WERI-Rb-1 (cell line): ENCODE results near the gene RAB17.

ENCODE experiments used
- DNase-seq: peaks from one replicate; pipeline ENCODE4 v3.0.0-alpha.2; 2020
- H3K27ac ChIP-seq: fragments of 250-450 bp; sonication (Bioruptor Pico); 2 replicates; pipeline ENCODE4 v1.5.1; 2020; ENCODE audit warnings: mild to moderate bottlenecking, moderate library complexity
- H3K27me3 ChIP-seq: fragments of 250-450 bp; sonication (Bioruptor Pico); 2 replicates; pipeline ENCODE4 v1.5.1; 2021; ENCODE audit warnings: mild to moderate bottlenecking, low read depth, moderate library complexity; ENCODE audit not compliant: insufficient read depth, severe bottlenecking
- H3K36me3 ChIP-seq: fragments of 250-450 bp; sonication (Bioruptor Pico); 2 replicates; pipeline ENCODE4 v1.5.1; 2020; ENCODE audit warnings: mild to moderate bottlenecking, moderate library complexity
- H3K4me3 ChIP-seq: 2 replicates; pipeline ENCODE4 v1.5.1; 2011; ENCODE audit warnings: low read depth, mild to moderate bottlenecking, control low read depth, low read length
- H3K9me3 ChIP-seq: fragments of 250-450 bp; sonication (Bioruptor Pico); 2 replicates; pipeline ENCODE4 v1.5.1; 2021; ENCODE audit warnings: mild to moderate bottlenecking, moderate library complexity; ENCODE audit not compliant: severe bottlenecking
- TF ChIP-seq, protein P1 (sequence below): IDR thresholded peaks from 2 replicates; pipeline ENCODE4 v1.5.1; 2011; ENCODE audit warnings: low read depth, mild to moderate bottlenecking, control low read depth, inconsistent platforms, low read length

The RAB17 gene

DNA sequence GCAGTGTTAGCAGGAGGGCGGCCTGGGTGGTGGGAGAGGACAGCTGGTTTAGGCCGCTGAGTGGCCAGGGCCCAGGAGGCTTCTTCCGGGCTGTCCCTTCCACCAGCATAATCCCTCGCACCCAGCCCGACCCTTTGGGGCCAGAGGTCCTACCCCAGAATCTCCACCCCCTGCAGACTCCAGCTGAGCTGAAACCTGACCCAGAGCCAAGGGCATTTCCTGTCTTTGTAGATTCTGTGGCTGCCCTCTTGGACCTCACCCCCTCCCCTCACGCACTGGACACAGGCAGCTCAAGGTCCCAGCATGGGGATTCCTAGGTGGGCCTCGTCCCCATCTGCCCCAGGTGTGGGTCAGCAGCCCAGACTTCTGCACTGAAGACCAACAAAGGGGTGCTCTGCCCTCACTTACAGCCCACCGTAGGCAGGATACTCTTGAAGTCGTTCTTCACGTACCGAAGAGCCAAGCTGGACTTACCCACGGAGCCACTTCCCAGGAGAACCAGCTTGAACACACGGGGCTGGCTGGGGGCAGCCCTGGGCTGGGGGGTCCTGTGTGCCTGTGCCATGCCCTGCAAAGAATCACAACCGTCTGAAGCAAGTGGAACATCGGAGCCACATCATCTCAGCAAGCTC is 4.8 kb downstream of the RAB17 start:
- Histone ChIP-seq H3K9me3 (no peaks in the 10 kb centered on the region), H3K27me3 (no peaks in the 10 kb centered on the region), H3K36me3 (no peaks in the 10 kb centered on the region), H3K27ac (no peak overlapping the region), H3K4me3 (no peak overlapping the region)
- no peak for DNase-seq
- TF ChIP-seq, protein P1, sequence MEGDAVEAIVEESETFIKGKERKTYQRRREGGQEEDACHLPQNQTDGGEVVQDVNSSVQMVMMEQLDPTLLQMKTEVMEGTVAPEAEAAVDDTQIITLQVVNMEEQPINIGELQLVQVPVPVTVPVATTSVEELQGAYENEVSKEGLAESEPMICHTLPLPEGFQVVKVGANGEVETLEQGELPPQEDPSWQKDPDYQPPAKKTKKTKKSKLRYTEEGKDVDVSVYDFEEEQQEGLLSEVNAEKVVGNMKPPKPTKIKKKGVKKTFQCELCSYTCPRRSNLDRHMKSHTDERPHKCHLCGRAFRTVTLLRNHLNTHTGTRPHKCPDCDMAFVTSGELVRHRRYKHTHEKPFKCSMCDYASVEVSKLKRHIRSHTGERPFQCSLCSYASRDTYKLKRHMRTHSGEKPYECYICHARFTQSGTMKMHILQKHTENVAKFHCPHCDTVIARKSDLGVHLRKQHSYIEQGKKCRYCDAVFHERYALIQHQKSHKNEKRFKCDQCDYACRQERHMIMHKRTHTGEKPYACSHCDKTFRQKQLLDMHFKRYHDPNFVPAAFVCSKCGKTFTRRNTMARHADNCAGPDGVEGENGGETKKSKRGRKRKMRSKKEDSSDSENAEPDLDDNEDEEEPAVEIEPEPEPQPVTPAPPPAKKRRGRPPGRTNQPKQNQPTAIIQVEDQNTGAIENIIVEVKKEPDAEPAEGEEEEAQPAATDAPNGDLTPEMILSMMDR, result no peak

DNA sequence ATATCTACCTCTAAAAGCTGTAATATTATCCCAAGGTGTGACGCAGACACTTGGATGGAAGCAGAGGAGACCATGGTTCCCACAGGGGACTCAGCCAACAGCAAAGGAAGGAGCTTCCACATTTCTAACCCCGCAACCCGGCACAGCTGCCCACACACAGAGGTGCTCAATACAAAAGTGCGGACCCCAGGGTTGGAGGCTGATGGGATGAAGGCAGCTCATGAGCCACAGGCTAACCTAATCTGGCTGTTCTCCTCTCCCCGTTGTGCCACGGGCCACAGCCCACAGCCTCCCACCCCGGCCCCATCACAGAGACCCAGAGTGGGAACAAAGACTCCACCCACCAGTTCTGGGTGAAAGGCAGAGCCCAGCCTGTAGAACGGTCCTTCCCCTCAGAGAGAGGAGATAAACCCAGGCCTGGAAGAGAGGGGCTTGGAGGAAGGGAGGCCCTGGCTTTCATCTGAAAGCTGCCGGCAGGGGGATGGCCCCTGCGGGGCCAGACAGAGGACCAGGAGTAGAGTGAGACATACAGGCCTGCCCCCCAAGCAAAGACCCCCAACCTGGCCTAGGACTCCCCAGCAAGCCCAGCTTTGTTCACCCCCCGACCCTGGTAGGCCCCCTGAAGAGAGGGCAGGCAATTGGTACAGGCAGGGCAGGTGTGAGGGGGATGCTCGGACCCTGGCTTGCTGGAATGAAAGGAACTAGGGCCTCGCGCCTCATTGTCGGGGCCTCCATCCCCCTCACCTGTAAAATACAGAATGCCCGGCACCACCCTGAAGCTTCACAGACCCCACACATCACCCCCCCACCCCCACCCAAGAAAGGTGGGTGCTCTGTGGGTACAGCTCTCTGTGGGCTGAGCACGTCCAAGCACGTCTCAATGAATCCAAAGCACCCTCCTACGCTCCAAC is 6.9 kb downstream of the RAB17 start:
- H3K4me3 ChIP-seq, result no peak overlapping the region
- H3K9me3 ChIP-seq, result no peaks in the 10 kb centered on the region
- no peaks in the 10 kb centered on the region for H3K36me3 ChIP-seq
- TF ChIP-seq, protein P1, result no peak
- no peak for DNase-seq
- peaks cover 8% of the 10 kb centered on the region for H3K27me3 ChIP-seq
- no peak overlapping the region for H3K27ac ChIP-seq

DNA sequence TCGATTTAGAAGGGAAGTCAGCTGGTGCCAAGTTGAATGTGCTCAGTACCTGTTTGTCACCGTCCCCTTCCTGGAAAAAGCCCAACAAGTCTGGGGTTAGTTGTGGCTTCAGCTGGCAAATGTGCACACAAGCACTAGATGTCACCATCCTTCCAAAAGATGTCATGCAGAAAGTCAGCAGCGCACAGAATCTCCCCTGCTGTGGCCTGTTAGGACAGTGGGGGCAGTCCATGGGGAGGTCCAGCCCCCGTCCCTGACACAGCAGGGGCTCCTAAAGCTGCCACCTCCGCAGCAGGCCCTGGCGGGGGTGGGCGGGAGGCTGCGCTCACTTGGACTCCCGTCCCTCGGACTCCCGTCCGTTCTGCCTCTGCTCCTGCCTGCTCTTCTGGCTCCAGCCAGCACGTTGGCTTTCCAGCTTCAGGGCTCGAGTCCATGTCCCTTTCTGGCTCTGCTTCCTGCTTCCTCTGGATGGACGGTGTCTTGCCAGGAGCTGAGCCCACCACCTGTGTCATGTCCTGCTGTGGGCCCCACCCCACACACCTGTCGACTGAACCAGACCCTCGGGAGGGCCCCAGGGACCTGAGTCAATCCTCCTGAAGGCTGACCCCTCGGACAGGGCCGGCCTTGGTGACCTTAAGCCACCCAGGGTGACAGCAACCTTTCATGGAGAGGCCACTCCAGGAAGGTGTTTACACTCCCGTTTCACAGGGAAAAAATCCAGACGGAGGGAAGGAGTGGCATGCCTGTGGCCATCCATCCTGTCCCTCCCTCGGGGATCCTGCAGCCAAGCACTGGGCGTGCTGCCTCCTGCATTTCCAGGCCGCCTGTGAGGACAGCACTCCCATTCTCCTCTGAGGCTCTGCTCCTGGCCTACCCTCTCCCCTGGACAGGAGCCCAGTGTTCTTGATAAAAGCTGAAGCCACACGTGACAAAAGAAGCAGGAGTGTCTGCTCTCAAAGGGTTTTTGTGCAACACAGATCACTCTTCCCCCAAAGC is 8.5 kb downstream of the RAB17 start:
- peak; percentile 73 for DNase-seq
- Histone ChIP-seq H3K4me3 (no peak overlapping the region), H3K27me3 (peaks cover 8% of the 10 kb centered on the region), H3K27ac (no peak overlapping the region), H3K36me3 (no peaks in the 10 kb centered on the region), H3K9me3 (no peaks in the 10 kb centered on the region)
- TF ChIP-seq, protein P1, result peak; percentile 75

DNA sequence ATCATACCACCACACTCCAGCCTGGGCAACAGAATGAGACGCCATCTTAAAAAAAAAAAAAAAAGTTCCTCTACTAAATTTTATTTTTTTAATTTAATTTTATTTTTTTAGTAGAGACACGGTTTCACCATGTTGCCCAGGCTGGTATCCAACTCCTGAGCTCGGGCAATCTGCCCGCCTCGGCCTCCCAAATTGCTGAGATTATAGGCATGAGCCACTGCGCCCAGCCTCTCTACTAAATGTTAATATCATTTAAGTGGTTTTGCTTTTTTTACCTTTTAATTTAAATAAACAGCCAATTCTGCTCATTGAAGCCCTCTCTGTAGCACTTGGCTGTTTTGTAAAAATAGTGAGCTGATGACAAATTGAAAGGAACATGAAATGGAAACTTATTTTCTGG is 9.2 kb downstream of the RAB17 start:
- Histone ChIP-seq H3K9me3 (no peaks in the 10 kb centered on the region), H3K4me3 (no peak overlapping the region), H3K27me3 (peaks cover 8% of the 10 kb centered on the region), H3K27ac (no peak overlapping the region), H3K36me3 (no peaks in the 10 kb centered on the region)
- no peak for DNase-seq
- TF ChIP-seq, protein P1, result no peak

DNA sequence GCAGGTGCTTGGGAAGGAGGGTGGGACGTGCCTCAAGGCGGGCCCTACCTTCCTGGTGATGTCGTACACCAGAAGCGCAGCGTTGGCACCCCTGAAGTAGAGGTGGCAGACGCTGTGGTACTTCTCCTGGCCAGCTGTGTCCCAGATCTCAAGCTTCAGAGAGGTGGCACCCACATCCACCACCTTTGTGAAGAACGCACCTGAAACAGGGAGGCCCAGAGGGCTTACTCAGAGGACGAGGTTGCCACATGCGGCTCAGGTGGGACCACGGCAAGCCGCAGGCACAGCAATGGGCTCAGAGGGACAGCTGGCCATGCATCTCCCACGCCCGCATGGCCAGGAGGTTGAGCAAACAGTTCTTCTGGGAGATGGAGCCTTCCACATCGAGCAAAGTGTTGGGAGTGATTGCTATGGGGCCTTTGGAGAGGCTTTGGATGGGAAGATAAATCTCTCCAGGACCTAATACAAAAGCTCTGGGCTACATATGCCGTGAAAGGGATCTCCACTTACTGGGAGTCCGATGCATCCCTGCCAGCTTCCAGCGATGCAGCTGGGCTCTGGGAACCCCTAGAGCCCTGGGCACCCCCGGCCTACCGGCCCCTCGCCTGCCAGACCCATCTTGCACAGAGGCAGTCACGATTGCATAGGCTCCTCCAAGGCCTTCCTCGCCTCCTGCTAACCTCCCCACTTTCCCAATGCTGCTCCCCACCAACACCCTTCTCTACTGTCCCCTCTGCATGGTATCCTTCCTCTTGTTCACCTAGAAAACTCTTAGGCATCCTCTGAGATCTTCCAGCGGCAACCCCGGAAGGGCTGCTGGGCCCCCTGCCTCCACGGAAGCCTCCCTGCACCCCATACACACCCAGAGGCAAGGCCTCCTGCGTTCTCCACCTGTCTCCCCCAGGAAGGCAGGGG is 12.3 kb downstream of the RAB17 start:
- Histone ChIP-seq H3K27me3 (peaks cover 8% of the 10 kb centered on the region), H3K4me3 (no peak overlapping the region), H3K9me3 (no peaks in the 10 kb centered on the region), H3K36me3 (no peaks in the 10 kb centered on the region), H3K27ac (no peak overlapping the region)
- TF ChIP-seq, protein P1, result no peak
- no peak for DNase-seq
